Body of pancreas (tissue), 4 donors: ENCODE results near the gene STAT5B. TPM values are rescaled to one million over a fixed set of nuclear protein-coding genes. Genes with fewer than 3 reads are reported as not detected.
"Not testable (repeated sequence)": the region's sequence is repeated elsewhere in the genome, so short reads cannot be mapped to it uniquely, and the experiment has no call there.

Source experiments
- ATAC-seq: fragments of 150-250 bp; one replicate; pipeline ENCODE4 v1.9.1; 2016
- DNase-seq, 4 donors: peaks; one replicate each; pipeline ENCODE4 v3.0.0-alpha.2; 2019
- H3K27ac ChIP-seq, 4 donors: fragments of 200-600 bp; sonication (generic); 1 replicate in 3 of 4; 2 replicates in 1 of 4; pipeline versions ENCODE4 v1.5.1 to v1.6.1; 2016 to 2019; ENCODE audit warnings: mild to moderate bottlenecking in 1 of 4, mixed read lengths in 1 of 4, moderate library complexity in 1 of 4
- H3K27me3 ChIP-seq, 2 donors: fragments of 200-600 bp; sonication (generic); one replicate each; pipeline ENCODE4 v1.6.0; 2016; ENCODE audit warnings: mild to moderate bottlenecking in 1 of 2
- H3K36me3 ChIP-seq, 2 donors: fragments of 200-600 bp; sonication (generic); replicated peaks in 1 of 2; 2 replicates each; pipeline ENCODE4 v1.5.1; 2016; ENCODE audit warnings: low read depth in 2 of 2; ENCODE audit not compliant: insufficient read depth in 1 of 2
- H3K4me1 ChIP-seq: fragments of 200-600 bp; sonication (generic); one replicate; pipeline ENCODE4 v1.6.0; 2016
- H3K4me3 ChIP-seq, 2 donors: fragments of 200-600 bp; sonication (generic); 1 replicate in 1 of 2; 2 replicates in 1 of 2; pipeline ENCODE4 v1.5.1; 2016 to 2019
- H3K9me3 ChIP-seq, 3 donors: fragments of 200-600 bp; sonication (generic); 1 replicate in 2 of 3; 2 replicates in 1 of 3; pipeline ENCODE4 v1.5.1; 2016
- CTCF ChIP-seq, 7 experiments: fragments of 450-650 bp in 4 of 7; fragments of 200-600 bp in 3 of 7; sonication (generic) in 3 of 7; IDR thresholded peaks; one replicate each; pipeline ENCODE4 v1.5.1; 2016 to 2019; ENCODE audit warnings: antibody characterized with exemption in 7 of 7
- POLR2A ChIP-seq, 3 donors: fragments of 450-650 bp; IDR thresholded peaks; one replicate each; pipeline ENCODE4 v1.6.1; 2016; ENCODE audit warnings: antibody characterized with exemption in 3 of 3, mild to moderate bottlenecking in 2 of 3
- WGBS, 2 donors: methylation state at CpG; one replicate each; pipeline ENCODE4 v1.1.5; 2017; 5-methylcytosine and 5-hydroxymethylcytosine counted together
- intact Hi-C: fragments of 100-400 bp; cut with DNase I; formaldehyde crosslinking; loops from one replicate; pipeline ENCODE4 v1.15.1; 2023
- total RNA-seq, 2 donors: library from RNA; depleted of rRNA; stranded (reverse); fragments of >200 nt; gene quantifications; one replicate each; pipeline ENCODE4 v1.1.0, GENCODE V29; 2016

Gene STAT5B
- total RNA-seq, 2 donors from 2014 or later = 35.3 TPM

DNA sequence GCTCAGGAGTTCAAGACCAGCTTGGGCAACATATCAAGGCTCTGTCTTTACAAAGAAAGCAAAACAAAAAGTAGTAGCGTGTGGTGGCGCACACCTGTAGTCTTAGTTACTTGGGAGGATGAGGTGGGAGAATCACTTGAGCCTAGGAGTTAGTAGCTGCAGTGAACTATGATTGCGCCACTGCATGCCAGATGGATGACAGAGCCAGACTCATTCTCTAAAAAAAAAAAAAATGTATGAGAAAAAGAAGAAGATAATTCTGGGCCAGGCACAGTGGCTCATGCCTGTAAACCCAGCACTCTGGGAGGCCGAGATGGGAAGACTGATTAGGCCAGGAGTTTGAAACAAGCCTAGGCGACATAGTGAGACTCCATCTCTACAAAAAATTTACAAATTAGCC, 28.5 kb downstream of the STAT5B start:
- no peaks in the 10 kb centered on the region for H3K27me3 ChIP-seq
- DNase-seq (no peak), ATAC-seq (no peak)
- no peaks in the 10 kb centered on the region for H3K9me3 ChIP-seq
- H3K27ac ChIP-seq = peak overlapping the region in 2 of 4 donors; percentile 84 to 93
- no peak for TF ChIP-seq CTCF (IDR thresholded peaks at IDR 0.05)
- H3K4me3 ChIP-seq = no peak overlapping the region
- no peaks in the 10 kb centered on the region for H3K36me3 ChIP-seq
- peaks cover 27% of the 10 kb centered on the region for H3K4me1 ChIP-seq
- 95% methylated on average over 5 of the region's 5 CpGs for WGBS, 2 donors
- intact Hi-C loops = no loop called here

DNA sequence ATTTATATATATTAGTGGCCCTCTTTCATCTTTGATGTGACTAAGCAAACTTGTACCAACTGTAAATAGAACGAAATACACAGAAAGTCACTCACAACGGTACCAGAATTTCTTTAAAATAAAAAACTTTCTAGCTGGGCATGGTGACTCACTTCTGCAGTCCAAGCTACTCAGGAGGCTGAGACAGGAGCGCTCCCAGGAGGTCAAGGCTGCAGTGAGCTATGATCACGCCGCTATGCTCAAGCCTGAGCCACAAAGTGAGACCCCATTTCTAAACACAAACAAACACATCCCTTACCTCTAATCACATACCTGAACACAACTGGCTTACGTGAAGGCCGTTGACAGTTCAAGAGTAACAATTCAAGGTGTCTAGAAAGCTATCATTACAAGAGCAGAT, 29.7 kb downstream of the STAT5B start:
- H3K27ac ChIP-seq = peak overlapping the region; percentile 17 to 93 (median 64)
- WGBS, 2 donors = 22 to 30% methylated on average over 7 of the region's 7 CpGs

DNA sequence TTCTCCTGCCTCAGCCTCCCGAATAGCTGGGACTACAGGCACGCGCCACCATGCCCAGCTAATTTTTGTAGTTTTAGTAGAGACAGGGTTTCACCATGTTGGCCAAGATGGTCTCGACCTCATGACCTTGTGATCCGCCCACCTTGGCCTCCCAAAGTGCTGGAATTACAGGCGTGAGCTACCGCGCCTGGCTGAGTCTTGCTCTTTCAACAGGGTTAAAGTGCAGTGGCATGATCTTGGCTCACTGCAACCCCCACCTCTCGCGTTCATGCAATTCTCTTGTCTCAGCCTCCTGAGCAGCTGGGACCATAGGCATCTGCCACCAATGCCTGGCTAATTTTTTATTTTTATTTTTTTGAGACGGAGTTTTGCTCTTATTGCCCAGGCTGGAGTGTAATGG, 31.0 kb downstream of the STAT5B start:
- intact Hi-C loops, H3K4me3 ChIP-seq, H3K36me3 ChIP-seq, H3K27me3 ChIP-seq, H3K27ac ChIP-seq, H3K9me3 ChIP-seq, DNase-seq, ATAC-seq: not testable (repeated sequence)
- H3K4me1 ChIP-seq = peaks cover 27% of the 10 kb centered on the region
- 92 to 96% methylated on average over 11 of the region's 11 CpGs for WGBS, 2 donors

More for the DNA sequence above, 29.7 kb downstream of the STAT5B start:
- H3K4me3 ChIP-seq = no peak overlapping the region
- no peaks in the 10 kb centered on the region for H3K36me3 ChIP-seq
- H3K27me3 ChIP-seq = no peaks in the 10 kb centered on the region
- peaks cover 27% of the 10 kb centered on the region for H3K4me1 ChIP-seq
- TF ChIP-seq POLR2A (IDR thresholded peaks at IDR 0.05) (no peak), CTCF (IDR thresholded peaks at IDR 0.05) (peak in 2 of 7 experiments; percentile 6 to 17)
- ATAC-seq (peak; percentile 68), DNase-seq (peak; percentile 48 to 74 (median 69))
- H3K9me3 ChIP-seq = no peaks in the 10 kb centered on the region
- intact Hi-C loops = no loop called here

DNA sequence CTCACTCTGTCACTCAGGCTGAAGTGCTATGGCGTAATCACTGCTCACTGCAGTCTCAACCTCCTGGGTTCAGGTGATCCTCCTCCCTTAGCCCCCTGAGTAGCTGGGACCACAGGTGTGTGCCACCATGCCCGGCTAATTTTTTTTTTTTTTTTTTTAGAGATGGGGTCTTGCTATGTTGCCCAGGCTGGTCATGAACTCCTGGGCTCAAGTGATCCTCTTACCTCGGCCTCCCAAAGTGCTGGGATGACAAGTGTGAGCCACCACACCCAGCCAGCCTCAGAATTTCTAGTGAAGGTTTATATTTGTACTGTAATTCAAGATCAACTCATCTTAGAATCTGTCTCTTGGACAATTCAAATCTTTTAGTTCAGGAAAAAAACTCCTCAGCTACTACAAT, 32.1 kb downstream of the STAT5B start:
- H3K27me3 ChIP-seq, intact Hi-C loops, H3K9me3 ChIP-seq, H3K36me3 ChIP-seq, ATAC-seq, DNase-seq, H3K27ac ChIP-seq, H3K4me3 ChIP-seq: not testable (repeated sequence)
- WGBS, 2 donors = 88 to 94% methylated on average over 3 of the region's 3 CpGs
- peaks cover 21% of the 10 kb centered on the region for H3K4me1 ChIP-seq

DNA sequence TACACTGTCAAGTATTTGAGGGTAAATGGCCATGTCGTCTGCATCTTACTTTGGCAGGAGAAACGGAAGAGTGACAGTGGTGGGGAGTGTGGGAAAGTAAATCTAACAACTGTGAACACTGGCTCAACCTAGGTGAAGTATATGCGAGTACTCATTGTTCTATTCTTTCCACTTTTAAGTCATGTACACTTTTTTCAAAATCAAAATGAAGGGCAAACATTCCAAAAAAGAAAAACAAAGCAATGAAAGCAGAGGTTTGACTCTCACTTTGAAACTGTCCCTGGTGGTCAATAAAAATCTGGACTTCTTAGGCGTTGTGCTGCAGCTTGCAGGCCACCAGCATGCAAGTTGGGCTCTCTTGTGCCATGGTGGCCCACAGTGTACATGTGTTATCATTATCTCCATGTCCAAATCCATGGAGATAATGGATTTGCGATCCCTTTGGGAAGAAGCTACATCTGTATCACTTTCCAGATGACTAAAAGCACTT, 32.7 kb downstream of the STAT5B start:
- no peaks in the 10 kb centered on the region for H3K27me3 ChIP-seq
- peaks cover 17% of the 10 kb centered on the region for H3K4me1 ChIP-seq
- H3K4me3 ChIP-seq = no peak overlapping the region
- no peak overlapping the region for H3K27ac ChIP-seq
- DNase-seq (no peak), ATAC-seq (no peak)
- WGBS, 2 donors = 83 to 86% methylated on average over 5 of the region's 5 CpGs
- intact Hi-C loops = no loop called here
- no peaks in the 10 kb centered on the region for H3K36me3 ChIP-seq
- TF ChIP-seq CTCF (IDR thresholded peaks at IDR 0.05) (no peak), POLR2A (IDR thresholded peaks at IDR 0.05) (no peak)
- no peaks in the 10 kb centered on the region for H3K9me3 ChIP-seq

- TF ChIP-seq POLR2A (IDR thresholded peaks at IDR 0.05) (no peak), CTCF (IDR thresholded peaks at IDR 0.05) (no peak)
- H3K27ac ChIP-seq = no peak overlapping the region
- no peaks in the 10 kb centered on the region for H3K9me3 ChIP-seq
- ATAC-seq (no peak), DNase-seq (no peak)
- intact Hi-C loops = no loop called here
- H3K36me3 ChIP-seq = no peaks in the 10 kb centered on the region
- no peak overlapping the region for H3K4me3 ChIP-seq
- no peaks in the 10 kb centered on the region for H3K27me3 ChIP-seq
- peaks cover 9% of the 10 kb centered on the region for H3K4me1 ChIP-seq
- WGBS, 2 donors = 82 to 97% methylated on average over 1 of the region's 1 CpG
Observed at GRCh38 chr17:42241871-42242270, 34.3 kb downstream of the STAT5B start.

- ATAC-seq, H3K36me3 ChIP-seq, intact Hi-C loops, H3K27ac ChIP-seq, H3K4me3 ChIP-seq, H3K4me1 ChIP-seq, H3K27me3 ChIP-seq, DNase-seq, H3K9me3 ChIP-seq: not testable (repeated sequence)
- WGBS, 2 donors = 71 to 77% methylated on average over 4 of the region's 4 CpGs
Observed at GRCh38 chr17:42240863-42241262, 35.3 kb downstream of the STAT5B start.
